Pancreas (tissue), 10 donors: ENCODE results near the gene CAMKMT. TPM values are rescaled to one million over a fixed set of nuclear protein-coding genes. Genes with fewer than 3 reads are reported as not detected.

Experiments
- ATAC-seq, 4 donors: fragments of 200-7000 bp; cut with Tn5 transposase; one replicate each; pipeline versions ENCODE4 v1.8.0 to v1.9.1; 2020; ENCODE audit warnings: mild to moderate bottlenecking in 4 of 4, moderate library complexity in 4 of 4
- DNase-seq, 6 donors: peaks; one replicate each; pipeline ENCODE4 v3.0.0-alpha.2; 2020
- FAIRE-seq: peaks from 2 replicates; lab custom pipeline; 2012; peaks lifted over from hg19 to GRCh38; lab: Jason Lieb, UNC
- H3K27ac ChIP-seq, 4 donors: fragments of 200-600 bp; sonication (generic); 1 replicate in 3 of 4; 2 replicates in 1 of 4; pipeline versions ENCODE4 v1.5.0 to v1.8.0; 2020
- H3K27me3 ChIP-seq, 4 donors: fragments of 200-600 bp; one replicate each; pipeline ENCODE4 v1.8.0; 2021
- H3K36me3 ChIP-seq, 3 donors: fragments of 200-600 bp; sonication (generic) in 1 of 3; one replicate each; pipeline versions ENCODE4 v1.5.0 to v1.8.0; 2020 to 2021
- H3K4me1 ChIP-seq, 3 donors: fragments of 200-600 bp; one replicate each; pipeline ENCODE4 v1.8.0; 2021
- H3K4me3 ChIP-seq, 4 donors: fragments of 200-600 bp; sonication (generic) in 2 of 4; one replicate each; pipeline versions ENCODE4 v1.5.0 to v1.8.0; 2020 to 2021
- H3K9me3 ChIP-seq, 4 donors: fragments of 200-600 bp; one replicate each; pipeline ENCODE4 v1.8.0; 2021
- CTCF ChIP-seq, 4 donors: fragments of 200-600 bp; sonication (generic) in 3 of 4; IDR thresholded peaks; one replicate each; pipeline versions ENCODE4 v1.5.0 to v1.8.0; 2021; ENCODE audit warnings: antibody characterized with exemption in 4 of 4
- WGBS, 2 donors: extraction: QIAGEN DNeasy Blood & Tissue Kit; methylation state at CpG; one replicate each; pipeline ENCODE4 v1.1.7; 2013; 5-methylcytosine and 5-hydroxymethylcytosine counted together
- intact Hi-C, 3 donors: fragments of 100-400 bp; cut with DNase I; formaldehyde crosslinking; loops; one replicate each; pipeline versions ENCODE4 v1.11.1 to v1.14.2; 2022
- polyA plus RNA-seq, 2 donors: library from polyadenylated mRNA; stranded (reverse); fragments of 200-250 nt; gene quantifications; one replicate each; pipeline ENCODE4 v1.2.3, GENCODE V29; 2013
- total RNA-seq, 6 donors: library from RNA; stranded (reverse); fragmentation: NEBNext Ultra II Directional in 4 of 6; extraction: Animal tissue kit (Norgen Biotek cat#: 25700) in 4 of 6; gene quantifications; one replicate each; pipeline versions ENCODE4 v1.2.1 to v1.2.4, GENCODE V29; 2021 to 2023
- donor health status: healthy with polysubstance abuse.
- donor health status: DM: no; HTN: no; CAD: no; lungs with moderate emphysema.
- donor health status: DM: no; HTN: no; CAD: no.
- donor health status: control.
- donor health status: control.
- donor health status: Bipolar disorder and iron deficiency.
- donor health status: DM: yes; HTN: yes; CAD: no.
- donor health status: DM: no; HTN: no; CAD: no.
- donor health status: DM: no; HTN: no; CAD: no.
- donor health status: DM: yes; HTN: yes; CAD: no.

The CAMKMT gene
- total and polyA plus RNA-seq, 8 donors, result 4.6 to 11.9 (median 8.3) TPM

- H3K36me3 ChIP-seq, result no peaks in the 10 kb centered on the region
- DNase-seq (no peak), ATAC-seq (no peak), FAIRE-seq (no peak)
- 90 to 92% methylated on average over 2 of the region's 2 CpGs for WGBS, 2 donors
- no peaks in the 10 kb centered on the region for H3K9me3 ChIP-seq
- no peak overlapping the region for H3K4me3 ChIP-seq
- TF ChIP-seq CTCF (IDR thresholded peaks at IDR 0.05), result no peak
- no peak overlapping the region for H3K27ac ChIP-seq
- H3K27me3 ChIP-seq, result no peaks in the 10 kb centered on the region
- intact Hi-C loops, result no loop called here
- no peaks in the 10 kb centered on the region for H3K4me1 ChIP-seq
Measured at GRCh38 chr2:44772669-44773378, 411.1 kb downstream of the CAMKMT start.

GRCh38 chr2:44774826-44775492 is 413.2 kb downstream of the CAMKMT start:
- Histone ChIP-seq H3K36me3 (no peaks in the 10 kb centered on the region), H3K4me3 (no peak overlapping the region), H3K27me3 (no peaks in the 10 kb centered on the region), H3K9me3 (no peaks in the 10 kb centered on the region), H3K4me1 (no peaks in the 10 kb centered on the region), H3K27ac (no peak overlapping the region)
- WGBS, 2 donors, result 96 to 98% methylated on average over 4 of the region's 4 CpGs
- no peak for TF ChIP-seq CTCF (IDR thresholded peaks at IDR 0.05)
- FAIRE-seq, result no peak
- intact Hi-C loops, result no loop called here
- ATAC-seq, result no peak
- DNase-seq, result no peak

- Histone ChIP-seq H3K4me1 (no peaks in the 10 kb centered on the region), H3K27ac (no peak overlapping the region), H3K36me3 (no peaks in the 10 kb centered on the region), H3K4me3 (no peak overlapping the region), H3K9me3 (no peaks in the 10 kb centered on the region), H3K27me3 (no peaks in the 10 kb centered on the region)
- TF ChIP-seq CTCF (IDR thresholded peaks at IDR 0.05), result no peak
- DNase-seq (no peak), FAIRE-seq (no peak), ATAC-seq (no peak)
- 84 to 86% methylated on average over 6 of the region's 6 CpGs for WGBS, 2 donors
- intact Hi-C loops, result no loop called here
Measured at GRCh38 chr2:44777036-44777435, 415.3 kb downstream of the CAMKMT start.

GRCh38 chr2:44777537-44777936 is 415.8 kb downstream of the CAMKMT start:
- Histone ChIP-seq H3K9me3 (no peaks in the 10 kb centered on the region), H3K27ac (no peak overlapping the region), H3K36me3 (no peaks in the 10 kb centered on the region), H3K4me1 (no peaks in the 10 kb centered on the region), H3K27me3 (no peaks in the 10 kb centered on the region), H3K4me3 (no peak overlapping the region)
- no peak for DNase-seq
- 60 to 67% methylated on average over 11 of the region's 11 CpGs for WGBS, 2 donors
- no peak for TF ChIP-seq CTCF (IDR thresholded peaks at IDR 0.05)
- ATAC-seq, result no peak
- intact Hi-C loops, result no loop called here
- no peak for FAIRE-seq

- Histone ChIP-seq H3K4me3 (no peak overlapping the region), H3K4me1 (no peaks in the 10 kb centered on the region), H3K27ac (no peak overlapping the region), H3K9me3 (no peaks in the 10 kb centered on the region), H3K27me3 (no peaks in the 10 kb centered on the region), H3K36me3 (no peaks in the 10 kb centered on the region)
- TF ChIP-seq CTCF (IDR thresholded peaks at IDR 0.05), result no peak
- intact Hi-C loops, result no loop called here
- WGBS, 2 donors, result 79 to 86% methylated on average over 13 of the region's 13 CpGs
- FAIRE-seq (no peak), DNase-seq (no peak), ATAC-seq (no peak)
Measured at GRCh38 chr2:44778221-44778654, 416.5 kb downstream of the CAMKMT start.
